Peyer's patch (tissue), 4 donors: ENCODE data around the gene PEAK1. TPM values are rescaled to one million over a fixed set of nuclear protein-coding genes. Genes with fewer than 3 reads are reported as not detected.

Experiments used
- DNase-seq, 3 donors: peaks; one replicate each; pipeline ENCODE4 v3.0.0-alpha.2; 2017 to 2019
- H3K27ac ChIP-seq, 4 donors: fragments of 200-600 bp; sonication (generic); one replicate each; pipeline ENCODE4 v1.5.1; 2016 to 2019
- H3K27me3 ChIP-seq, 2 donors: fragments of 200-600 bp; sonication (generic); one replicate each; pipeline ENCODE4 v1.5.1; 2019
- H3K36me3 ChIP-seq, 3 donors: fragments of 200-600 bp; sonication (generic); one replicate each; pipeline ENCODE4 v1.5.1; 2016 to 2019
- H3K4me1 ChIP-seq, 4 donors: fragments of 200-600 bp; sonication (generic); one replicate each; pipeline ENCODE4 v1.5.1; 2016 to 2019
- H3K4me3 ChIP-seq, 4 donors: fragments of 200-600 bp; sonication (generic); 1 replicate in 3 of 4; 2 replicates in 1 of 4; pipeline ENCODE4 v1.5.1; 2016 to 2019; ENCODE audit warnings: mild to moderate bottlenecking in 1 of 4
- H3K9me3 ChIP-seq, 4 donors: fragments of 200-600 bp; sonication (generic); one replicate each; pipeline ENCODE4 v1.5.1; 2016 to 2019; ENCODE audit warnings: mild to moderate bottlenecking in 1 of 4
- POLR2A ChIP-seq, 2 donors: fragments of 450-650 bp; IDR thresholded peaks; one replicate each; pipeline ENCODE4 v1.5.1; 2017; ENCODE audit warnings: antibody characterized with exemption in 2 of 2, mild to moderate bottlenecking in 2 of 2, moderate library complexity in 2 of 2
- total RNA-seq, 4 donors: library from RNA; depleted of rRNA; stranded (reverse); fragments of >200 nt; gene quantifications; one replicate each; pipeline ENCODE4 v1.1.0, GENCODE V29; 2016
- TF ChIP-seq, protein P1 (sequence below), 6 experiments: fragments of 450-650 bp in 4 of 6; fragments of 200-600 bp in 2 of 6; sonication (generic) in 1 of 6; IDR thresholded peaks; one replicate each; pipeline ENCODE4 v1.5.1; 2017 to 2019; ENCODE audit warnings: antibody characterized with exemption in 6 of 6, mild to moderate bottlenecking in 3 of 6, moderate library complexity in 1 of 6

The PEAK1 gene
- total RNA-seq, 4 donors from 2014 or later: 28.7 to 81.7 (median 52.4) TPM

DNA sequence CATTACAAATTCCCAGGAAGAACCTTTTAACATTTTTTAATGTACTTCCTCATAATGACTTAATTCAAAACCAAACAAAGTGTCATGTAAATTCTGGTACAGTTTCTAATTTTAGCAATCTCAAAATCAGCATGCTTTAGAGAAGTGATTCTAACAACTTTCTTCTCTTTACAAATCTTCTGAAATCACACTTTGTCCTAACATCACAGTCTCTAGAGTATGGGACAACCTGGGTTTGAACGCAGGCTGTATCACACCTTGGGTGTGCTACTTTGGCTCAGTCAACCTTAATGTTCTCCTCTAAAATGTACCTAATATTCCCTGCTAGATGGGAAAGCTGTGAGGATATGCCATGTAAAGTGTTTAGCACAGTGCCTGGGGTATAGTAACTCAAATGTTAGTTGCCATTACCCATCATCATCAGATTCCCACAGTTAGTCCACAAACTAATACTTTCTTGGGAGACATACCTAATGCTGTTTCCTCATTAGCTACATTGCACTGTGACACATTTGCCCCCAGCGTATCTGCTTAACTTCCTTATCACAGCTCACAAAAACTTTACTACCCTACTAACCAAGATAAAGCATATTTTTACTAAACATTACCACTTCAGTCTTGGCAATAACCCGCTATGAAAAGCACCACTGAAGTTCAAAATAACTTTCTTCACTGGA, 352.1 kb downstream of the PEAK1 start:
- TF ChIP-seq, protein P1, sequence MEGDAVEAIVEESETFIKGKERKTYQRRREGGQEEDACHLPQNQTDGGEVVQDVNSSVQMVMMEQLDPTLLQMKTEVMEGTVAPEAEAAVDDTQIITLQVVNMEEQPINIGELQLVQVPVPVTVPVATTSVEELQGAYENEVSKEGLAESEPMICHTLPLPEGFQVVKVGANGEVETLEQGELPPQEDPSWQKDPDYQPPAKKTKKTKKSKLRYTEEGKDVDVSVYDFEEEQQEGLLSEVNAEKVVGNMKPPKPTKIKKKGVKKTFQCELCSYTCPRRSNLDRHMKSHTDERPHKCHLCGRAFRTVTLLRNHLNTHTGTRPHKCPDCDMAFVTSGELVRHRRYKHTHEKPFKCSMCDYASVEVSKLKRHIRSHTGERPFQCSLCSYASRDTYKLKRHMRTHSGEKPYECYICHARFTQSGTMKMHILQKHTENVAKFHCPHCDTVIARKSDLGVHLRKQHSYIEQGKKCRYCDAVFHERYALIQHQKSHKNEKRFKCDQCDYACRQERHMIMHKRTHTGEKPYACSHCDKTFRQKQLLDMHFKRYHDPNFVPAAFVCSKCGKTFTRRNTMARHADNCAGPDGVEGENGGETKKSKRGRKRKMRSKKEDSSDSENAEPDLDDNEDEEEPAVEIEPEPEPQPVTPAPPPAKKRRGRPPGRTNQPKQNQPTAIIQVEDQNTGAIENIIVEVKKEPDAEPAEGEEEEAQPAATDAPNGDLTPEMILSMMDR (IDR thresholded peaks at IDR 0.05): no peak
- no peak for TF ChIP-seq POLR2A (IDR thresholded peaks at IDR 0.05)
- peak overlapping the region in 2 of 4 donors; percentile 9 to 99 for H3K4me3 ChIP-seq

DNA sequence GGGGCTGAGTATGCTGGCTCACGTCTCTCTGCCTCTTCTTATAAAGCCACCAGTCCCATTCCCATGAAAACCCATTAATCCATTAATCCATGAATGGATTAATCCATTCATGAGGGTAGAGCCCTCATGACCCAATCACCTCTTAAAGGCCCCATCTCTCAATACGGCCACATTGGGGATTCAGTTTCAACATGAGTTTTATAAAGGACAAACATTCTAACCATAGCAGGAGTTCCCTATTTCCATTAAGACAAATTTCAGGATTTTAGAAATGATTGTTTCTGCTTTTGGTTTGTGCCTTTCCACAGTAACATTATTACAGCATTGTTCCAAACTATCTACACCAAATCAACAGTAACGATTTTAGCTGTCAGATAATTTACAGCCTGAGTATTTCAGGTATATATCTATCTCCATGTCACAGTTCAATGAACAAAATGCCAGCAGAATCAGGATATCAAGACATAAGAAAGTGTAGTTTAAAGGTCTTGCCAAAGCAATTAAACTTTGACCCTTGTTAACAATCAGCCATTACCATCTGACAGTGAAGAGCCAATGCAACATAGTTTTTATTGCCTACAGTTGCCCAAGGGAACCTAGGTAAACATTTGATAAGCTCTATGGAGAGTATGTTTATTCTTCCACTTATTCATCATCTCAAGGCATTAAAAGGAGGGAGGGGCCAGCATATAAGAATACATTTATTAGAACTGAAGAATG, 352.8 kb downstream of the PEAK1 start:
- TF ChIP-seq, protein P1 (IDR thresholded peaks at IDR 0.05): no peak
- no peak for TF ChIP-seq POLR2A (IDR thresholded peaks at IDR 0.05)
- H3K27ac ChIP-seq: peak overlapping the region; percentile 6 to 97 (median 80)
- peak overlapping the region in 2 of 4 donors; percentile 9 to 15 for H3K4me3 ChIP-seq
- no peaks in the 10 kb centered on the region for H3K9me3 ChIP-seq
- no peaks in the 10 kb centered on the region for H3K36me3 ChIP-seq
- no peak for DNase-seq
- H3K27me3 ChIP-seq: no peaks in the 10 kb centered on the region
- peaks cover 2 to 50% (median 12%) of the 10 kb centered on the region in 4 donors for H3K4me1 ChIP-seq

More for the DNA sequence above, 352.1 kb downstream of the PEAK1 start:
- H3K4me1 ChIP-seq: peaks cover 2 to 50% (median 12%) of the 10 kb centered on the region in 4 donors
- H3K36me3 ChIP-seq: no peaks in the 10 kb centered on the region
- DNase-seq: peak in 1 of 3 donors; percentile 61
- H3K9me3 ChIP-seq: no peaks in the 10 kb centered on the region
- peak overlapping the region; percentile 59 to 97 (median 80) for H3K27ac ChIP-seq
- no peaks in the 10 kb centered on the region for H3K27me3 ChIP-seq

DNA sequence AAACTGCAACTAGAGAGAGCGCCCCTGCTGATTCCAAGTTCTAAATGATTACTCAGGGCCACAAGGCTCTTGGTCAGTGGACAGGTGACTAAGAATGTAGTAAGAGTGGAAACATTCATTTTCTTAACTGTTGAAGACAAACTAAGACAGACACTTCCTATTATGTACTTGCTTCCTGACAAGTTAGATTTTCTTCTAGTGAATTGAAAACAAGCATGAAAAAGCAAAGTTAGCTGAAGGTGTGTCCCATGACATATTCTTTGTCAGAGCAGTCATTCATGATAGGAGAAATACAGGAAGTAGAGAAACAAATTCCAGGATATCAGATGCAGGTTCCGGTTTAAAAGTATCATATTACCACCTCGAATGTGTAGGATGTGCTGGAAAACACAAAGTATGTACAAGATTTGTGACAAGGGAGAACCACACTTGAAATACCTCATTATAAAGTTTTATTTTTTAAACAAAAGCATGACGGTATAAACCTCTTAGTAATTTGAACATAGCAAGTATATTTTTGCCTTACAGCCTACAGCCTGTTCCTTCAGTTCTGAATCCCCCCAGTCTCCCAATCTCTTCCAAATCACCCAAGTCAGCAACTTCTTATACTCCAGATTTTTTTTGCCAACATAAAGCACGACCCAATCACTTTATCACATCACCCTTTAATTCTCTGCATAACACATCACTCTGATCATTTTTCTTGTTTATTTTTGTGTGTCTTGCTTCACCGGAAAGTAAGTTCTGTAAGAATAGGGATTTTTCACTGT, 355.2 kb downstream of the PEAK1 start:
- H3K36me3 ChIP-seq: no peaks in the 10 kb centered on the region
- H3K27ac ChIP-seq: peak overlapping the region in 3 of 4 donors; percentile 4 to 53 (median 20)
- DNase-seq: no peak
- H3K4me3 ChIP-seq: no peak overlapping the region
- no peak for TF ChIP-seq POLR2A (IDR thresholded peaks at IDR 0.05)
- TF ChIP-seq, protein P1 (IDR thresholded peaks at IDR 0.05): no peak
- H3K4me1 ChIP-seq: peaks cover 0 to 59% (median 19%) of the 10 kb centered on the region in 4 donors
- H3K27me3 ChIP-seq: no peaks in the 10 kb centered on the region
- no peaks in the 10 kb centered on the region for H3K9me3 ChIP-seq

DNA sequence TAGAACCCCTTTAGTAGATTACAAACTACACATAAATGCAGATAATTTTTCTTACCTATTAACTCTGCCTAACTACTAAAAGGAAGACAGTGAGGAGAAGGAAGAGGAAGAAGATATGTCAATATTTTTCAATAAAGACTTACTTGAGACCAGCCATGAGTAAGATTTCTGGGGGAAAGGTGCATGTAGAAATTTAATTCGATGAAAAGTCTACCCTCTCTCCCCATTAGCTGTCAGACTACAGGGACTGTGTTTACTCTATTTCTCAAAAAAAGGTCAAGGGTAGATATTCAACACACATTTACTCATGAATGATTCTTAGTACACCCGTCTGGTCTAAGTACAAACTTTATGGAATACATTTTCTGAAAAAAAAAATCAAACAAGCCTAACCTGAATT, 355.8 kb downstream of the PEAK1 start:
- DNase-seq: no peak
- TF ChIP-seq, protein P1 (IDR thresholded peaks at IDR 0.05): no peak
- TF ChIP-seq POLR2A (IDR thresholded peaks at IDR 0.05): no peak
- H3K9me3 ChIP-seq: no peaks in the 10 kb centered on the region
- peak overlapping the region in 3 of 4 donors; percentile 4 to 53 (median 20) for H3K27ac ChIP-seq
- H3K36me3 ChIP-seq: no peaks in the 10 kb centered on the region
- no peaks in the 10 kb centered on the region for H3K27me3 ChIP-seq
- H3K4me3 ChIP-seq: no peak overlapping the region
- H3K4me1 ChIP-seq: peaks cover 0 to 57% (median 21%) of the 10 kb centered on the region in 4 donors

DNA sequence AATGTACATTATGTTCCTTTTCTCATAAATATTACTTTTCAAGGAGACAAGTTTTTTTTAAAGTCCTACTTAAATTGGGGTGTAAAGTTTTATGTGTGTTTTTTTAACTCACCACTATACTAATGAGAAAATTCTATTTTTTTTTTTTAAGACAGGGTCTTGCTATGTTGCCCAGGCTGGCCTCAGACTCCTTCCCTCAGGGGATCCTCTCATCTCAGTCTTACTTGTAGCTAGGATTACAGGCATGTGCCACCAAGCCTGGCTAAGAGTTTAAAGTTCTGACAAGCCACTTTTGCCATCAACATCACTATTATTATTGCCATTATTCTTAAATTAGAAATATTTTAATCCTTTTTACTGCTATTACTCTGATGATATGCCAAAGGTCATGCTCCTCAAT, 356.7 kb downstream of the PEAK1 start:
- Histone ChIP-seq H3K36me3 (no peaks in the 10 kb centered on the region), H3K4me1 (peaks cover 0 to 57% (median 19%) of the 10 kb centered on the region in 4 donors), H3K9me3 (no peaks in the 10 kb centered on the region), H3K27me3 (no peaks in the 10 kb centered on the region), H3K27ac (no peak overlapping the region), H3K4me3 (no peak overlapping the region)
- TF ChIP-seq, protein P1 (IDR thresholded peaks at IDR 0.05): no peak
- no peak for DNase-seq
